Measurements from ENCODE around the gene TSPEAR. TPM values are rescaled to one million over a fixed set of nuclear protein-coding genes. Genes with fewer than 3 reads are reported as not detected.

The TSPEAR gene
- total RNA-seq, 2 experiments from 2014 or later: not detected

DNA sequence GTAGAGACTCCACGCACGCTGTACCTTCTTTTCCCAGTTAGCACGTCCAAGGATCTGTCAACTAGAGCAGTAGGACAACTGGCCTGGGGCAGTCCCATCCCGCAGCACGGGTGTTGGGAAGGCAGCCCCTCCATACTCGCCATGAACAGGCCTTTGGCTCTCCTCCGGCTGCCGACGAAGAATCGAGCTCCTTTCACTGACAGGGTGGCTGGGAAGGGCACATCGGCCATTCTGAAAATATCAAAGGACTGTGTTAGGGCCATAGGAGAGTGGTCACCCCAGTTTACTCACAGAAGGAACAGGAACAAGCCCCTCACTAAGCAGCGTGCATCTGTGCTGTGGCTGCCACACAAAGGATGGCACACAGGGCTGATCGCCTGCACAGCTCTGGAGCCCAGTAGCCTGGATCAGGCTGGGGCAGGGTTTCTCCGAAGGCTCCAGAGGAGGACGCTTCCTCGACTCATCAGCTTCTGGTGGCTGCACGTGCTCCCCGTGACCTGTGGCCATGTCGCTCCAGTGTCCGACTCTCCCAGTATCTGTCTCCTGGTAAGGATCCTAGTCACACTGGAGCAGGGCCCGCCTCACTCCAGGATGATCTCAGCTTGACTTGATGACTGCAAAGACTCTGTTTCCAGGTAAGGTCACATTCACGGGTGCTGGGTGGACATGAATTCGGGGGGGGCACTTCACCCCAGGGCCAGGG is 180.3 kb downstream of the TSPEAR start:
- Histone ChIP-seq H3K4me1 (ENCODE audit: insufficient read depth, low read length) (no peaks in the 10 kb centered on the region), H3K36me3 (ENCODE audit: insufficient read depth, low read length) (no peaks in the 10 kb centered on the region), H3K4me3 (ENCODE audit: low read length) (no peak overlapping the region), H3K27me3 (ENCODE audit: control insufficient read depth in 1 of 2, insufficient read depth in 2 of 2, low read length in 2 of 2) (no peaks in the 10 kb centered on the region), H3K9me3 (ENCODE audit: control insufficient read depth in 1 of 2, insufficient read depth in 1 of 2, low read length in 2 of 2) (peaks cover 0 to 4% of the 10 kb centered on the region in 2 experiments), H3K27ac (ENCODE audit: low read depth in 1 of 2, low read length in 2 of 2) (no peak overlapping the region)
- DNase-seq (no peak), ATAC-seq (ENCODE audit: poor library complexity) (no peak)
- H3K9me3 Mint-ChIP-seq: no peaks in the 10 kb centered on the region
- CTCF ChIA-PET: no interaction called here
- TF ChIP-seq, protein P1, sequence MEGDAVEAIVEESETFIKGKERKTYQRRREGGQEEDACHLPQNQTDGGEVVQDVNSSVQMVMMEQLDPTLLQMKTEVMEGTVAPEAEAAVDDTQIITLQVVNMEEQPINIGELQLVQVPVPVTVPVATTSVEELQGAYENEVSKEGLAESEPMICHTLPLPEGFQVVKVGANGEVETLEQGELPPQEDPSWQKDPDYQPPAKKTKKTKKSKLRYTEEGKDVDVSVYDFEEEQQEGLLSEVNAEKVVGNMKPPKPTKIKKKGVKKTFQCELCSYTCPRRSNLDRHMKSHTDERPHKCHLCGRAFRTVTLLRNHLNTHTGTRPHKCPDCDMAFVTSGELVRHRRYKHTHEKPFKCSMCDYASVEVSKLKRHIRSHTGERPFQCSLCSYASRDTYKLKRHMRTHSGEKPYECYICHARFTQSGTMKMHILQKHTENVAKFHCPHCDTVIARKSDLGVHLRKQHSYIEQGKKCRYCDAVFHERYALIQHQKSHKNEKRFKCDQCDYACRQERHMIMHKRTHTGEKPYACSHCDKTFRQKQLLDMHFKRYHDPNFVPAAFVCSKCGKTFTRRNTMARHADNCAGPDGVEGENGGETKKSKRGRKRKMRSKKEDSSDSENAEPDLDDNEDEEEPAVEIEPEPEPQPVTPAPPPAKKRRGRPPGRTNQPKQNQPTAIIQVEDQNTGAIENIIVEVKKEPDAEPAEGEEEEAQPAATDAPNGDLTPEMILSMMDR (IDR thresholded peaks at IDR 0.05): no peak
- no peaks in the 10 kb centered on the region for H3K4me1 Mint-ChIP-seq (ENCODE audit: low read depth)
- intact Hi-C loops (cut with DNase I, micrococcal nuclease): no loop called here
- no peak overlapping the region for H3K4me3 Mint-ChIP-seq
- POLR2A ChIA-PET: no interaction called here
- H3K27ac Mint-ChIP-seq: no peak overlapping the region
- no peaks in the 10 kb centered on the region for H3K27me3 Mint-ChIP-seq
- H3K36me3 Mint-ChIP-seq (ENCODE audit: low read depth): no peaks in the 10 kb centered on the region

GRCh38 chr21:44530221-44530902 is 181.0 kb downstream of the TSPEAR start:
- ChIA-PET POLR2A (no interaction called here), CTCF (no interaction called here)
- Histone ChIP-seq H3K27ac (ENCODE audit: low read depth in 1 of 2, low read length in 2 of 2) (no peak overlapping the region), H3K4me1 (ENCODE audit: insufficient read depth, low read length) (no peaks in the 10 kb centered on the region), H3K4me3 (ENCODE audit: low read length) (no peak overlapping the region), H3K36me3 (ENCODE audit: insufficient read depth, low read length) (no peaks in the 10 kb centered on the region), H3K9me3 (ENCODE audit: control insufficient read depth in 1 of 2, insufficient read depth in 1 of 2, low read length in 2 of 2) (peaks cover 0 to 4% of the 10 kb centered on the region in 2 experiments), H3K27me3 (ENCODE audit: control insufficient read depth in 1 of 2, insufficient read depth in 2 of 2, low read length in 2 of 2) (no peaks in the 10 kb centered on the region)
- Mint-ChIP-seq H3K36me3 (ENCODE audit: low read depth) (no peaks in the 10 kb centered on the region), H3K4me1 (ENCODE audit: low read depth) (no peaks in the 10 kb centered on the region), H3K9me3 (no peaks in the 10 kb centered on the region), H3K27me3 (no peaks in the 10 kb centered on the region), H3K27ac (no peak overlapping the region), H3K4me3 (no peak overlapping the region)
- TF ChIP-seq, protein P1 (IDR thresholded peaks at IDR 0.05): no peak
- intact Hi-C loops (cut with DNase I, micrococcal nuclease): no loop called here
- DNase-seq (no peak), ATAC-seq (ENCODE audit: poor library complexity) (no peak)

- intact Hi-C loops (cut with DNase I, micrococcal nuclease): no loop called here
- Histone ChIP-seq H3K4me3 (ENCODE audit: low read length) (no peak overlapping the region), H3K9me3 (ENCODE audit: control insufficient read depth in 1 of 2, insufficient read depth in 1 of 2, low read length in 2 of 2) (peaks cover 0 to 4% of the 10 kb centered on the region in 2 experiments), H3K36me3 (ENCODE audit: insufficient read depth, low read length) (no peaks in the 10 kb centered on the region), H3K27ac (ENCODE audit: low read depth in 1 of 2, low read length in 2 of 2) (no peak overlapping the region), H3K27me3 (ENCODE audit: control insufficient read depth in 1 of 2, insufficient read depth in 2 of 2, low read length in 2 of 2) (no peaks in the 10 kb centered on the region), H3K4me1 (ENCODE audit: insufficient read depth, low read length) (no peaks in the 10 kb centered on the region)
- TF ChIP-seq, protein P1 (IDR thresholded peaks at IDR 0.05): no peak
- POLR2A ChIA-PET: no interaction called here
- CTCF ChIA-PET: no interaction called here
- H3K4me3 Mint-ChIP-seq: no peak overlapping the region
- H3K9me3 Mint-ChIP-seq: no peaks in the 10 kb centered on the region
- H3K27me3 Mint-ChIP-seq: no peaks in the 10 kb centered on the region
- ATAC-seq (ENCODE audit: poor library complexity) (no peak), DNase-seq (no peak)
- no peaks in the 10 kb centered on the region for H3K36me3 Mint-ChIP-seq (ENCODE audit: low read depth)
- no peaks in the 10 kb centered on the region for H3K4me1 Mint-ChIP-seq (ENCODE audit: low read depth)
- no peak overlapping the region for H3K27ac Mint-ChIP-seq
These were observed 181.8 kb downstream of the TSPEAR start for GRCh38 chr21:44529503-44530125.
